ENCODE results near the gene ERG.

DNA sequence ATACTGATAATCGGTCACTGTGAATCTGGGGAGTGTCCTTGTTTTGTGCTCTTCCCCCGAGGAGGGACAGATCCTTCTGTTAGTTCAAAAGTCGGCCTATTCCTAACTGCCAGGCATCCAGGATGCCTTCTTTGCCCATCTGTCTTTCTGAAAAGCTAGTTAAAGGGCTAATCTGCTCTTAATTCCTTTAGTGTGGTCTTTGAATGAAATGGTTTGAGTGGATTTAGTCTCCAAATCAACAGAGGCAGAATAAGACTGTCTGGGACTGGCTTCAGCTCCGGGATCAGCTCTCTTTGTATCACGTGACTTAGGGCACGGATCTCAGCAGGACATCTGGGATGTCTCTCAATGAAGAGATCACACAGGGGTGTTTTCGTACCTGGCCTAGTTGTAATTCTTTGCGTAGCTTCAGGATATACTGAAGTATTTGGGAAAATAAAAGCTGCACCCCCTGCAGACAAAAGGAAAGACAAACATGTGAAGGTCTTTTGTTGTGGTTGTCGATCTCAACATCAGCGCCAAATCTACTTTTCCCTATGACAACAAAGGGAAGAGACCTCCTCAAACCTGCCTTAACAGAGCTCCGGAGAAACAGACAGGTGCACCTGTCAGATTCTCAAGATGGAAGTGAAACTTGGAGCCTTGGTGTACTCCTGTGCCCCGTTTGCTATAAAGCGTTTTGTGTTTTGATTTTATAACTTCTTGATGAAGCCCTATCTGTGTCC is 97.9 kb downstream of the ERG start:
- TF ChIP-seq, protein P1, sequence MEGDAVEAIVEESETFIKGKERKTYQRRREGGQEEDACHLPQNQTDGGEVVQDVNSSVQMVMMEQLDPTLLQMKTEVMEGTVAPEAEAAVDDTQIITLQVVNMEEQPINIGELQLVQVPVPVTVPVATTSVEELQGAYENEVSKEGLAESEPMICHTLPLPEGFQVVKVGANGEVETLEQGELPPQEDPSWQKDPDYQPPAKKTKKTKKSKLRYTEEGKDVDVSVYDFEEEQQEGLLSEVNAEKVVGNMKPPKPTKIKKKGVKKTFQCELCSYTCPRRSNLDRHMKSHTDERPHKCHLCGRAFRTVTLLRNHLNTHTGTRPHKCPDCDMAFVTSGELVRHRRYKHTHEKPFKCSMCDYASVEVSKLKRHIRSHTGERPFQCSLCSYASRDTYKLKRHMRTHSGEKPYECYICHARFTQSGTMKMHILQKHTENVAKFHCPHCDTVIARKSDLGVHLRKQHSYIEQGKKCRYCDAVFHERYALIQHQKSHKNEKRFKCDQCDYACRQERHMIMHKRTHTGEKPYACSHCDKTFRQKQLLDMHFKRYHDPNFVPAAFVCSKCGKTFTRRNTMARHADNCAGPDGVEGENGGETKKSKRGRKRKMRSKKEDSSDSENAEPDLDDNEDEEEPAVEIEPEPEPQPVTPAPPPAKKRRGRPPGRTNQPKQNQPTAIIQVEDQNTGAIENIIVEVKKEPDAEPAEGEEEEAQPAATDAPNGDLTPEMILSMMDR (IDR thresholded peaks at IDR 0.05; ENCODE audit: poor library complexity, severe bottlenecking), result no peak
- TF ChIP-seq TAF1 (IDR thresholded peaks at IDR 0.05; ENCODE audit: low read depth) (no peak), REST (IDR thresholded peaks at IDR 0.05; ENCODE audit: borderline replicate concordance) (no peak), RAD21 (conservative IDR thresholded peaks at IDR 0.05) (no peak), EZH2 (IDR thresholded peaks at IDR 0.05; ENCODE audit: borderline replicate concordance, insufficient read depth, low read length, poor library complexity, severe bottlenecking) (no peak), POLR2AphosphoS5 (IDR thresholded peaks at IDR 0.05) (no peak), EP300 (conservative IDR thresholded peaks at IDR 0.05; ENCODE audit: poor library complexity, severe bottlenecking) (no peak)
